ENCODE measurements around the gene KRTAP10-10.
A peak's percentile ranks its signal among the peaks of the same experiment; 100 is the strongest.
"Not testable (repeated sequence)": the region's sequence is repeated elsewhere in the genome, so short reads cannot be mapped to it uniquely, and the experiment has no call there.

Gene KRTAP10-10

DNA sequence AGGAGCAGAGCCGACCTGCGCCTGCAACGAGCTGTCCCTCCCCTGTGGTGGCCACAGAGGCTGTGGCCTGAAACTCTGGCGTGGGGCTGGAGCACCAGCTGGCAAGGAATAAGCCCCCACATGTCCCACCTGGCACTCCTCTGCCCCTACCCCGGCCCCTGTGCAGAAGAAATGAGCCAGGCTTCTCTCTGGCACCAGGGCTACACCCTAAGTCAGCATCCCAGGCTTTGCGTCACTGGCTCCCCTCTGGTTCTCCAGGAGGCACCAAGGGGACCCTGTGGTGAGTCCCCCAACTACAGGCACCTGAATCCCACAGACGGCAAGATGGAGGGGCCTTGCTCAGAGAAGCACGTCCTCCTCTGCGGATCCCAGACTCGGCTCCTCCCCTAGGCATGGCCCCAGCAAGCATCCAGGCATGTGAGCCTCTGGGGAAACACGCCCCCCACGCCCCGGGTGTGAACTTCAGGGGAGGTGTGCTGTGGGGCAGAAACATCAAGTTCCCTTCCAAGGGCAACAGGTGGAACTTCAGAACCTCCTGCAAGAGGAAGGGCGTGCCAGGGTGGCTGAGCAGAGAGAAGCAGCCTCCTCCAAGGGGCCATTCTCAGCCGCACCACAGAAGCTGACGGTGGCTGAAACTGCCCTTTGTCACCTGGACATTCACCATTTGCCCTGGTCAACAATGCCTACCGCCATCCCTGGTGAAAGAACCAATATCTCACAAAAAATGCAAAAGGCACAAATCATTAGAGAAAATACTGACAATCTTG is 33.9 kb upstream of the KRTAP10-10 start:
- no peak for DNase-seq

DNA sequence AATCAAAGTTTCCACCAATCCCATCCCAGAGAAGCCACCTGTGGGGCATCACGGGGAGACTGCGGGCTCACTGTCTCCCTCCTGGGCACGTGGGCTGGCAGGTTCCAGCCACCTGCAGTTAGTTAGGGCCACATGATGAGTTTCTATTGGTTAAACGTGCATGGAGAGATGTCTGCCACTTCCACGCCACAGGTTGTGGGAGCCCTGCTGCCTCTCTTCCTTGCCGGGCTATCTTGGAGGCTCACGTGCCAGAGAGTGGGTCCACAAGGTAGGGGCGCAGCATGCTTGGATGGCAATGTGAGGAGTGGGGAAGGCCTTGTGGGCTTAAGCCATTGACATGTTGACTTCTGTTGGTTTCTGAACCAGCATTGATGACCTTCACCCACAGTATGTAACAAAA is 33.2 kb upstream of the KRTAP10-10 start:
- DNase-seq = no peak

DNA sequence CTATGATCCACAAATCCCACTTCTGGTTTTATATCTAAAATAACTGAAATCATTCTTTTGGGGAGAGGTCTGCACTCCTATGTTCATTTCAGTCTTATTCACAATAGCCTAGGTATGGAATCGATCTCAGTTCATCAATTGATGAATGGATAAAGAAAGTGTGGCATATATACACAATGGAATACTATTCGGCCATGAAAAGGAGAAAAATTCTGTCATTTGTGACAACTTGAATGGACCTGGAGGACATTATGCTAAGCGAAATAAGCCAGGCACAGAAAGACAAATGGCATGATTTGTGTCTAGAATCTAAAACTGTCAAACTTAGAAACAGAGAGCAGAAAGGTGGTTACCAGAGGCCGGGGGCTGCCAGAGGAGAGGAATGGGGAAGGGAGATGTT is 30.7 kb upstream of the KRTAP10-10 start:
- no peak for DNase-seq

DNA sequence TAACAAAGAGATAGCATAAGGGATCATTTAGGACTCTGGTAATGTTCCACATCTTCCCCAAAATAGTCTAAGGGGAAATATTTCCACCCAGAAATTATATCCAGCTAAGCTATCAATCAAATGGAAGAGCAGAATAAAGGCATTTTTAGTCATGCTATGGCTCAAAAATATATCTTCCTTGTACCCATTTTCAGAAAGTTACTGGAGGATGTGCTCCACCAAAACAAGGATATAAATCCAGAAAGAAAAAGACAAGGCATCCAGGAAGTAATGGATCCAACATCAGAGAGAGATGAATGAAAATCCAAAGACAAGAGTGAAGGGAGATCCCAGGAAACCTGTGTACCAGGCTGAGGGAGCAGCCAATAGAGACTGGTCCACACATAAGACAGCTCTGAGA is 28.0 kb upstream of the KRTAP10-10 start:
- no peak for DNase-seq

DNA sequence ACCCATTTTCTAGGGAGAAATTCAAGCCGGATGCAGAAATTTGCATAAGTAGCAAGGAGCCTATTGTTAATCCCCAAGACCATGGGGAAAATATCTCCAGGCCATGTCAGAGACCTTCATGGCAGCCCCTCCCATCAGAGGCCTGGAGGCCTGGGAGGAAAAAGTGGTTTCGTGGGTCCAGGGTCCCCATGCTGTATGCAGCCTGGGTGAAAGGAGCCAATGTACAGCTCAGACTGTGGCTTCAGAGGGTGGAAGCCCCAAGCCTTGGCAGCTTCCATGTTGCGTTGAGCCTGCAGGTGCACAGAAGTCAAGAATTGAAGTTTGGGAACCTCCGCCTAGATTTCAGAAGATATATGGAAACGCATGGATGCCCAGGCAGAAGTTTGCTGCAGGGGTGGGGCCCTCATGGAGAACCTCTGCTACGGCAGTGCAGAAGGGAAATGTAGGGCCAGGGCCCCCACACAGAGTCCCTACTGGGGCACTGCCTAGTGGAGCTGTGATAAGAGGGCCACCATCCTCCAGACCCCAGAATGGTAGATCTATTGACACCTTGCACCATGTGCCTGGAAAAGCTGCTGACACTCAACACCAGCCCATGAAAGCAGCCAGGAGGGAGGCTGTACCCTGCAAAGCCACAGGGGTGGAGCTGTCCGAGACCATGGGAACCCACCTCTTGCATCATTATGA is 26.9 kb upstream of the KRTAP10-10 start:
- not testable (repeated sequence) for DNase-seq

DNA sequence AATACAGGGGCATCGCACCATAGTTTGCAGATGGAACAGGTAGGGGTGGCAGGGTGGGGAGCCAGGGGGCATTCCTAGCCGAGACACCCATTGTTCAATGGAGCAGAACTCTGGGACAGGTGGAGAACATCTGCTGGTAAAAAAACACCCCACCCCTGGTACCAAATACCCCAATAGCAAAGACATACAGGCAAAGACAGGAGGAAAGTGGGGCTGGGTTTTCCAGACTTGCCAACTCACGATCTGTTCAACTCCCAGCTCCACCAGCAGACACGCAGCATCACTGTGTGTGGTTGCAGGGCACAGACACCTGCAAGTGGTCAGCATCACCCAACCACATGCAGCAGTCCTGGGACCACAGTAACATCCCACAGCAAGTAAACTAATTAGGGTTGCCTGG is 25.6 kb upstream of the KRTAP10-10 start:
- no peak for DNase-seq

DNA sequence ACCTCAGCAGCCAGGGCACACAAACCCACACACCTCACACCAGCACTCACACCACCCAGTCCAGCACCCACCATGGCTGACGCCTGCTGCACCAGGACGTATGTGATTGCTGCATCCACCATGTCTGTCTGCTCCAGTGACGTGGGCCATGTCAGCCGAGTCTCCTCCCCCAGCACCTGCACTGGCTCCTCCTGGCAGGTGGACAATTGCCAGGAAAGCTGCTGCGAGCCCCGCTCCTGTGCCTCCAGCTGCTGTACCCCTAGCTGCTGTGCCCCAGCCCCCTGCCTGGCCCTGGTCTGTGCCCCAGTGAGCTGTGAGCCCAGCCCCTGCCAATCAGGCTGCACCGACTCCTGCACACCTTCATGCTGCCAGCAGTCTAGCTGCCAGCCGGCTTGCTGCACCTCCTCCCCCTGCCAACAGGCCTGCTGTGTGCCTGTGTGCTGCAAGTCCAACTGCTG is 25.1 kb upstream of the KRTAP10-10 start, which contains the start of gene KRTAP10-8:
Gene KRTAP10-8 (plus strand): TSS at position 51 of the 458 bp plus-strand sequence. CDS start 22 bp downstream, at position 73.
- DNase-seq = no peak

DNA sequence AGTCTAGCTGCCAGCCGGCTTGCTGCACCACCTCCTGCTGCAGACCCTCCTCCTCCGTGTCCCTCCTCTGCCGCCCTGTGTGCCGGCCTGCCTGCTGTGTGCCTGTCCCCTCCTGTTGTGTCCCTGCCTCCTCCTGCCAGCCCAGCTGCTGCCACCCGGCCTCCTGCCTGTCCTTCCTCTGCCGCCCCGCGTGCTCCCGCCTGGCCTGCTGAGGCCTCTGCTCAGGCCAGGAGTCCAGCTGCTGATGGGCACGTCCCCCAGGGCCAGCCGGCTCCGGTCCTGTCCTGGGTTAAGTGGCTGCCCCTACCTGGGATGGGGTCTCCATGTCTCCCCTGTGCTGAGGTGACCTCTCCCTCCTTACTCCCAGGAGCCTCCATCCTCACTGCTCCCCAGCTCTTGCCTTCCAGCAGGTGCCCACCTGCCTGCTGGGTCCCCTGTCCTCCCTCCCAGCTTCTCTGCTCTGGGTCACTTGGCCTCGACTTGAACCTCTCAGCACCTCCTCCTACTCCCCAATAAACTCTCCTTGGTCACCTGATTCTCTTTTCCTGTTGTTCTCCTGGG is 24.4 kb upstream of the KRTAP10-10 start:
- DNase-seq = no peak

DNA sequence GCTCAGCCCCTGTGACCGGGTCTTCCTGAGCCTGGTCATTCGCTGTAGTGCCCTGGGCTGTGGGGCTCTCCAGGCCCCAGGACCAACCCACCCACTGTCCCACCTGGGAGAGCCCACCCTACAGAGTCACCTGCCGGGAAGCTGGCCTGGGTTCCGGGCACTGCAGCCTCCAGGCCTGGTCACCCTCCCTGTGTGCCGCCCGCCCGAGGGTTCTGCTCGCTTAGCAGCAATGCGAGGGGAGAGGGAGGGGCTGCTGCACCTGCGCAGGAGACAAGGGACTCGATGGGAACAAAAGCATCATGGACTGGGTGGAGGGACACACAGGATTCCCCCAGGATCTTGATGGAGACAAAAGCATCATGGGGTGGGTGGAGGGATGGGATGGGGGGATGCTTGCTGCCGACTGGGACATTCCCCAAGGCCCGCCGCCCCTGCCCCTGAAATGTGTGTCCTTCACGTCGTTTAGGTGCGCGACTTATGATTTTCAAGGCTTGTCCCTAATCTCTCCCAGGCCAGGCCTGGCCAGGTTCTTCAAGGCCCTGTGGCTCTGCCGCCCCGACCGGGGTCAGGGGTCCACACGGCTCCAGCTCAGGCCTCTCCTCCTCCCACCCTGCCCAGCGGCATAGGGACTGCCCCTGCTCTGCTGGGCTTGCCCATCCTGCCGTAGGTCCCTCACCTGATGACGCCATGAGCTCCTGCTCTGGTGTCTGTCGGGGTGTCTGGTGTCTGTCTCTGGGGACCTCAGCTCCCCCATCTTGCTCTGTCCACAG is 23.6 kb upstream of the KRTAP10-10 start:
- no peak for DNase-seq

DNA sequence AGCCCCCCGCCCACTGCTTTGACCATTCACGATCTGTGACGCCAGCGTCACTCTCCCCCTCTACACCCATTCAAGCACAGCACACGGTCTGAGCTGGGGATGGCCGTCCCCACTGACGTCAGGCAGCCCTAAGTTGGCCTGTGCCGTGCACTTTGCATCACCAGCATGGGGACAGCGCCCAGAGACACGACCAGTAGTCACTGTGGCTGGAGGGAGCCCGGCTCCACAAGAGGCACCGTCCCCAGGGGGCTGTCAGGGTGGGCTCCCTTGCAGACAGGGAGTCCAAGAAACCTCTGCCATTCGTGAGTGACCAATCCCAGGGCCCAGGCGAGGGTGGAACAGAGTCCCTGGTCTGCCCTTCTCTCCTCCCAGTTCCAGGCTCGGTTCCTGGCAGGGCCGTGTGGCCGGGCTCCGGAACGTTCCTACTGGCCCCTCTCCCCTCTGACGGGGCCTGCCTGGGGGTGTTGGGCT is 23.0 kb upstream of the KRTAP10-10 start:
- DNase-seq = no peak

DNA sequence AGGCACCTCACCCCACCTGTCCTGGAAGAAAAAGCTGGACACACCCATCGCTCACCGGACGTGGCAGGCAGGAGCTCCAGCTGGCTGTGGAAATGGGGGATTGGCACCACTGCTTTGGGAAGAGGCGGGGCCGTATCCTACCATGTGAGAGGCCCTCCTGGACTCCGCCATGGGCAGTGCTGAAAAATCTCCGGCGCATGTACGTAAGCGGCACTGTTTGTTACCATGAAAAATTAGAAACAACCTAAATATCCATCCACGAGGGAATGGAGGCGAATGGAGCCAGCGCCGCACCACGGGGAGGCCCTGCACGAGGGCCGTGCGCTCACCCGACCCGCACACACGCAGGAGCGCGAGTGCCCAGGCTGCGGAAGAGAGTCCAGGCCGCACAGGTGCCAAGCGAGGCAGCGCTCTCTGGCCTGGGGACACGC is 22.2 kb upstream of the KRTAP10-10 start:
- DNase-seq = no peak

DNA sequence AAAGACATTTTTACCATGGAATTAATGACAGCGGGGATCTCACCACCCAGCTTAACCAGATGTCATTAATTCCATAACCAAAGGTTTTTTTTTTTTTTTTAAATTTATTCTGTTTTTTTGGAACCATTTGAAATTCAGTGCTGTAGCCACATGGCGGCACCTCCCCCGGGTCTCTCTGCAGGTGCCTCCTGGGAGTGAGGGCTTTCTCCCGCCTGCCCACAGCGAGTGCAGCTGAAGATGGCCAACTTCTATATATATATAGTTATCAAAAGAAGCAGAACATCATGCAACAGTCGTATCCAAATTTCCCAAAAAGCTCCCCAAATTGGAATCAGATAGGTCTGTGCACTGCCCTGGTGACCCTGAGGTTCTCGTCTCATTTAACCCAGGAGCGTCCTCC is 21.7 kb upstream of the KRTAP10-10 start:
- DNase-seq = no peak

DNA sequence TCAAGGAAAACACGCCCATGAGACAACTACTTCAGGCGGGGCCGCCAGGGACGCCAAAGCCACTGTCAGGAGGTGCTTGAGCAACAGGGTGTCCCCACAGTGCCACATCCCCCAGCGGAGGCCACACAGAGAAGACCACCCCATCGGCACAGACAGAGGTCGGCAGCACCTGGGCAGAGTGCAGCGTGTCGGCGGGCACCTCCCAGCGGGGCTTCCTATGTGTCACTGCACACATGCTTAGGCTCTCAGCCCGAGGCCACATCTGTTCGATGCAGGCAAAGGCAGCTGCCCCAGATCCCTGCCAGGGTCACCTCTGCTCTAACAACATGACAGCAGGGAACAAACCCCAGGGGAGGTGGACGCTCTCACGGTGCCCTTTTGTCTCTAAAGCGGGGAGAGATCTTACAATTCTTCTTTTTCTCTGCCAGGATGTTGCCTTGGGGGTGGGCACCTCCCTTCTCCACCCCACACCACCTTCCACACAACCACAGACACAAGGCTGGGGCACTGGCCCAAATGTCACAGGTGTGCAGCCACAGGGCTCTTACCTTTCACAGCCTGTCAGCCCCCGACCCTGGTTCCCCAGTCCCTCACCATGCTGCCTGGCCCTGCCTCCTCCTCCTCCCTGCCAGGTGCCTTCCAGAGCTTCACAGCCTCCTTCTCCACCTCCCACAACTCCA is 21.1 kb upstream of the KRTAP10-10 start:
- DNase-seq = no peak

DNA sequence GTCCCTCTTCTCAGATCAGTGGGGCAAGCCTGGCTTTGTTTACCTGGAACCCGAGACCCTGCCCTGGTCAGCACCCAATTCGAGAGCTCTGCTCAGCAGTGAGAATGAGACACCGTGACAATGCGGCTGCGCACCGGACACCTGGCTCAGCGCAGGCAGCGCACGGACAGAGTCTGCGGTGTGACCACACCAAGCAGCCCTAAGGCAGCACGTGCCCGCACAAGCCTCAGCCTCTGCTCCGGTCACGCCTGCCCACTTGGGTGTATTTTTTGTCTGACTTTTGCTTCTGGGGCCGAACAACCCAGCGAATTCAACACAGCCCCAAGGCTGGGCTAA is 20.6 kb upstream of the KRTAP10-10 start:
- no peak for DNase-seq

DNA sequence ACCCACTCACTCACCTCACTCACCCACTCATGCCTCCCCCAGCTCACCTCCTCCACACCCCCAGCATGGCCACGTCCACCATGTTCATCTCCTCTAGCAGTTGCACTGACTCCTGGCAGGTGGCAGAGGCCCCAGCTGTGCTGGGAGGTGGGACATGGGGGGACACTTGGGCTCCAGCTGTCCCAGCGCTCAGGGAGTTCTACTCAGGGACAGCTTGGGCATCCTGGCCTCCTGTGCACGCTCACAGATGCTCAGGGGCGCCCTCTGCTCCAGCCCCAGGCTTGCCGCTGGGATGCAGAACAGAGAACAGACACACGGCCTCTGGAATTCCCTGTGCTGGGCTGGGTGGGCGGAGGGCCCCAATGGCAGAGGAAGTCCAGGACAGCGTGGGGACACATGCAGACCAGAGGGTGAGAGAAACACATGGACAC is 20.1 kb upstream of the KRTAP10-10 start:
- no peak for DNase-seq

DNA sequence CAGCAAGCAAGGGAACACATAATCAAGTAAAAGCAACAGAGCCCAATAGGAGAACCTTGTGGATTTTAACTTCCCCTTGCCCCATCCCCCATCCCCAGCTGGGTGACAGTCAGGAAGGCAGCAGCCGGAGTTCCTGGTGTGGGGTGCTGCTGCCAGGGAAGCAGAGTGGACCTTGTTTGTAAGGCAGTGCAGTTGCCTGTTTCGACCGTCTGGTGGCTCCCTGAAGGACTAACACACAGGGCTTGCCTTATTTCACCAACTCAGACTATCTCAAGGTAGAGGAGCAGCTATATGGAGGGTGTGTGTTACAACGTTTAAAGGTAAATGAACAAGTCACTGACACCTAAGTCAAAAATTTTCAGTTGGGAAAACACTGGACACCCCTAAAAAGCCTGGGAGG is 18.7 kb upstream of the KRTAP10-10 start:
- DNase-seq = peak; percentile 7

DNA sequence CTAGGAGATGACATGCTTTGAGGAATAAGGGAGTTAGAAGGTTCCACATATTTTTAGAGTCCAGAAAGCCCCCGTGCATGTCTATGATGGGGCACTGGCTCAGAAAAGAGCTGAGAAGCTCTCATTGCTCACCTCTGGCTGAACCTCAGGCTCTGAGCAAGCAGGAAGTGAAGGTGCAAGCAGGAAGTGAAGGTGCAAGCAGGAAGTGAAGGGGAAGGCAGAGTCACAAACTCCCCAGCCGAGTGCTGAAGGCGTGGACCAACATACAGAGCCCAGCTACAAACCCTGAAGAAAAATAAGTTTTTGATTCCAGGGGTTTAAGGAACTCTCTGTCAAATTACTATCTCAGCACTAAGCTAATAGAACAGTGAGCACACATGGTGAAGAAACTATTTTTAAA is 18.2 kb upstream of the KRTAP10-10 start:
- DNase-seq = no peak

DNA sequence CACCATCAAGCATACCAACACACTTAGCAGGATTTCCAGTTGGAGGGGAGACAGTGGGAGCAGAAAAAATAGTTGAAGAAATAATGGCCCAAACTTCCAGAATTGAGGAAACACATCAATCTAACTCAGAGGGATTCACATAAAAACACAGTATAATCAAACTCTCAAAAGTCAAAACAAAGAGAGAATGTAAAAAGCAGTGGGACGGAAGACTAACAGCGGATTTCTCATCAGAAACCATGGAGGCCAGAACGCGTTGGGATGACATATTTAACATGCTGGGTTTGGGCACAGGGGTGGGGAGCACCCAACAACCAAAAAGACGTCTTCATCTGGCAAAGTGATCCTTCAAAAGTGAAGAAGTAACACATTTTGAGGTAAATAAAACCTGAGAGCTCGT is 17.3 kb upstream of the KRTAP10-10 start:
- no peak for DNase-seq

DNA sequence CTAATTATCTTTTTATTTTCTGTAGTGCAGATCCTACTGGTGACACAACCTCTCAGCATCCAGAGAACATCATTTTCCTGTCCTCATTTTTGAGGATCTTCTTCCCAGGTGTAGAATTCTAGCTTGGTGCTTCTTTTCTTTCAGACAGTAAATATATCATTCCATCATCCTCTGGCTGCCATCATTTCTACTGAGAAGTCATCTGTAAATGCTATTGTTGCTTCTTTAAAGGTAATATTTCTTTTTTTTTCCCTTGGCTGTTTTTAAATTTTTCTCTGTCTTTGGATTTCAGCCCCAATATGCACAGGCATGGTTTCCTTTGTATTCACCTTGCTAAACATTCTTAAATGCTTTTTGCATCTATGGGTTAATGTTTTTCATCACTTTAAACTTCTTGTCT is 13.6 kb upstream of the KRTAP10-10 start:
- no peak for DNase-seq

DNA sequence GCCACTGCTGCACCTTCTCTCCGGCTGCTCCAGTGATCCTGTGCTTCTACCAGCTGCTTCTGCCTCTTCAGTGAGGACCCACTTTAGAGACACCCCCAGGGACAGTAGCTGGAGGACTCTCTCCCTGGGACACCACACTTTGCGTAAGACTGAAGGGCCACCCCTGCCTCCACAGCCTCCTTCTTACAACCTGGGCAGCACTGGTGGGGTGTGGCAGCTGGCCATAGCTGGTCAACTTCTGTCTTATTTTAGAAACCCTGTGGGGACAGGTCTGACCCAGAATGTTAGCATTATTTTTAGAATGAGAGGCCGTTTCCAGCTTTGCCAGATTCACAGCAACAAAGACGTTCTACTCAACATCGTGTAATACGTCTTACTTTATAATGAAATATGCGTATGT is 11.4 kb upstream of the KRTAP10-10 start:
- DNase-seq = no peak

DNA sequence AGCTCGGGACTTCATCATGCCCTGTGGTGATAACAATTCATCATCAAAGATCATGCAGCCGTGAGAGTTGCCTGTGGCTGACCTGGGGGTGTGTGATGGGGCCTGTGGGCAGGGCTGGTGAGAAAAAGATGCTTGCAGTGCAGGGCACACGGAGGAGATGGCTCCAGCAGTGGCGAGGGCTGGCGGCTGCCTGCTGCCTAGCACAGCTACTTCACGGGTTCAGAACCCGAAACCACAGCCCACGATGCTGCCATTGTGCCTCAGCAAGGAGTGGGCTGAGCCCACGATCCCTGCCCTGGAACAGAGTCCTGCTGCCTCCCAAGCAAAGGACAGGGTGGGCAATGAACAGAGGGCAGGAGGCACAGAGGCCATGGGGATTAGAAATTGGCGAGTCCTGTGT is 10.9 kb upstream of the KRTAP10-10 start:
- no peak for DNase-seq

DNA sequence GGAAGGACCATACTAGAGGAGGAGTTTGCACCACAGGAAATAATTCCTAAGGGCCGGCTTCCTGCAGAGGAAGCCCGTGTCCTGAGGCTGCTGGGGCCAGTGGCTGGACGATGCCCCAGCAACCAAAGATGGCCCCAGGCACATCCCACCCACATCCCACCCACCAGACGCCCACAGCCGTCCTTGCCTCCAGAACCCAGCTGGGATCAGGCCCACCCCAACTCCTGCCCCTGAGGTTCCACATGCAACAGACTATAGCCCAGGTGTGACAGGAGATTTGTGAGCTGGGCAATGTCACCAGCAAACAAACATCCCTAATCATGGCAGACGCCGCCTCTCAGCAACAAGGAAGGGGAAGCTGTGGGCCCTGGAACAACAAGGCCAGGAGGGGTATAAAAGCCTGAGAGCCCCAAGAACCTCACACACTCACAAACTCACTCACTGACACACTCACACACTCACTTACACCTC is 10.4 kb upstream of the KRTAP10-10 start, which contains the start of gene KRTAP10-9:
Gene KRTAP10-9 (plus strand): TSS at position 421 of the 471 bp plus-strand sequence. CDS start 79 bp downstream, outside the sequence.
- no peak for DNase-seq

All from EL (cell line).